ENCODE data around the gene BMPR1B.

BMPR1B gene

DNA sequence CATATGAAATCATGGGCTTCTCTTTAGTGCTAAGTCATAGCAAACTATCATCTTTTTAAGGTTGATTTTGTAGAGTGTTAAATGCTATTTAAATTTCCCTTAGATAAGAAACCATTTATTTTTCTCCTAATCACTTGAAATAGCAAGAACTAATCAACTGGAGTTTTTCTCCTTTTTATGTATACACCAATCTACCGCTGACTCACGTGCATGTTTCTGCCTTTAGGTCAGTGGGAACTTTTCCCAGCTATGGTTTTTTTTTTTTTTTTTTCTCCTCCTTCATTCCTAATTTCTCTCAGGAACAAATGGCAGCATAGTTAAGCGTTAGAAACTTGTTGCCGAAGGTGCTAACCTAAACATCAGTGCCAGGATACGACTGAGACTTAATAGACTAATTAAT lies 176.4 kb downstream of the BMPR1B start:
- H3K4me2 ChIP-seq (ENCODE audit: low read depth, low read length) = no peak overlapping the region
- DNase-seq = no peak
- no peaks in the 10 kb centered on the region for H3F3A ChIP-seq (ENCODE audit: insufficient read depth, low read length)
- H3K27me3 ChIP-seq (replicated peaks; ENCODE audit: insufficient read depth, low read length) = no peaks in the 10 kb centered on the region
- H3K9me2 ChIP-seq (replicated peaks; ENCODE audit: insufficient read depth, low read length) = no peaks in the 10 kb centered on the region
- H3K4me1 ChIP-seq (ENCODE audit: low read length) = no peaks in the 10 kb centered on the region
- TF ChIP-seq, protein P1, sequence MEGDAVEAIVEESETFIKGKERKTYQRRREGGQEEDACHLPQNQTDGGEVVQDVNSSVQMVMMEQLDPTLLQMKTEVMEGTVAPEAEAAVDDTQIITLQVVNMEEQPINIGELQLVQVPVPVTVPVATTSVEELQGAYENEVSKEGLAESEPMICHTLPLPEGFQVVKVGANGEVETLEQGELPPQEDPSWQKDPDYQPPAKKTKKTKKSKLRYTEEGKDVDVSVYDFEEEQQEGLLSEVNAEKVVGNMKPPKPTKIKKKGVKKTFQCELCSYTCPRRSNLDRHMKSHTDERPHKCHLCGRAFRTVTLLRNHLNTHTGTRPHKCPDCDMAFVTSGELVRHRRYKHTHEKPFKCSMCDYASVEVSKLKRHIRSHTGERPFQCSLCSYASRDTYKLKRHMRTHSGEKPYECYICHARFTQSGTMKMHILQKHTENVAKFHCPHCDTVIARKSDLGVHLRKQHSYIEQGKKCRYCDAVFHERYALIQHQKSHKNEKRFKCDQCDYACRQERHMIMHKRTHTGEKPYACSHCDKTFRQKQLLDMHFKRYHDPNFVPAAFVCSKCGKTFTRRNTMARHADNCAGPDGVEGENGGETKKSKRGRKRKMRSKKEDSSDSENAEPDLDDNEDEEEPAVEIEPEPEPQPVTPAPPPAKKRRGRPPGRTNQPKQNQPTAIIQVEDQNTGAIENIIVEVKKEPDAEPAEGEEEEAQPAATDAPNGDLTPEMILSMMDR (IDR thresholded peaks at IDR 0.05; ENCODE audit: low read length) = no peak
- TF ChIP-seq EZH2phosphoT487 (IDR thresholded peaks at IDR 0.05; ENCODE audit: low read length) (no peak), EZH2 (optimal IDR thresholded peaks at IDR 0.05; ENCODE audit: low read depth, low read length) (no peak)
- no peaks in the 10 kb centered on the region for H3K36me3 ChIP-seq (replicated peaks; ENCODE audit: insufficient read depth, low read length)
- H3K79me2 ChIP-seq (ENCODE audit: low read length) = no peaks in the 10 kb centered on the region
- no peak overlapping the region for H3K27ac ChIP-seq (ENCODE audit: low read length)
- H3K4me3 ChIP-seq (ENCODE audit: low read length) = no peak overlapping the region
- H4K20me1 ChIP-seq (ENCODE audit: insufficient read depth, low read length) = no peaks in the 10 kb centered on the region
- no peak overlapping the region for H2AFZ ChIP-seq (ENCODE audit: low read length)
- H3K9me3 ChIP-seq (replicated peaks; ENCODE audit: insufficient read depth, low read length) = no peaks in the 10 kb centered on the region
- H3K9ac ChIP-seq (ENCODE audit: low read length) = no peak overlapping the region

DNA sequence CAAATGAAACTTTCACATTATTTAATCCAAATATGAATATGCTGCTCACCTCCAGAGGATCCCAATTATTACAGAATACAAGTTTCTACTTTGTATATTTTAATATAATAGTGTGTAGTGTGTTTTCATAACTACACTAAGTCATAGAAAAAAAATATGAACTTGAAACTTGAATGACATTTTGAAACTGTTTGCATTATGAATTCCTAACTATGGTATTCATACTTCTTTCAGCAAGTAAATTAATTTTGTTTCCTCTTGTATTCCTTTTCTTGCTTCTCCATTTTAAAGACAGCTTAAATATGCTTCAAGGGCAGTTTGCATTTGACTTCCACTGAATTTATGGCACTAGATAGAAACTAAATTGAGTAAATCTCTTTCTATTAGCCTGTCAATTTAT lies 177.1 kb downstream of the BMPR1B start:
- no peaks in the 10 kb centered on the region for H3K9me3 ChIP-seq (replicated peaks; ENCODE audit: insufficient read depth, low read length)
- no peak for TF ChIP-seq EZH2phosphoT487 (IDR thresholded peaks at IDR 0.05; ENCODE audit: low read length)
- no peak for TF ChIP-seq EZH2 (optimal IDR thresholded peaks at IDR 0.05; ENCODE audit: low read depth, low read length)
- TF ChIP-seq, protein P1 (IDR thresholded peaks at IDR 0.05; ENCODE audit: low read length) = no peak
- no peak overlapping the region for H2AFZ ChIP-seq (ENCODE audit: low read length)
- H3K79me2 ChIP-seq (ENCODE audit: low read length) = no peaks in the 10 kb centered on the region
- no peaks in the 10 kb centered on the region for H3F3A ChIP-seq (ENCODE audit: insufficient read depth, low read length)
- no peaks in the 10 kb centered on the region for H3K4me1 ChIP-seq (ENCODE audit: low read length)
- H3K4me2 ChIP-seq (ENCODE audit: low read depth, low read length) = no peak overlapping the region
- DNase-seq = no peak
- no peak overlapping the region for H3K9ac ChIP-seq (ENCODE audit: low read length)
- no peak overlapping the region for H3K4me3 ChIP-seq (ENCODE audit: low read length)
- no peaks in the 10 kb centered on the region for H4K20me1 ChIP-seq (ENCODE audit: insufficient read depth, low read length)
- no peak overlapping the region for H3K27ac ChIP-seq (ENCODE audit: low read length)
- no peaks in the 10 kb centered on the region for H3K27me3 ChIP-seq (replicated peaks; ENCODE audit: insufficient read depth, low read length)
- H3K9me2 ChIP-seq (replicated peaks; ENCODE audit: insufficient read depth, low read length) = no peaks in the 10 kb centered on the region
- H3K36me3 ChIP-seq (replicated peaks; ENCODE audit: insufficient read depth, low read length) = no peaks in the 10 kb centered on the region

DNA sequence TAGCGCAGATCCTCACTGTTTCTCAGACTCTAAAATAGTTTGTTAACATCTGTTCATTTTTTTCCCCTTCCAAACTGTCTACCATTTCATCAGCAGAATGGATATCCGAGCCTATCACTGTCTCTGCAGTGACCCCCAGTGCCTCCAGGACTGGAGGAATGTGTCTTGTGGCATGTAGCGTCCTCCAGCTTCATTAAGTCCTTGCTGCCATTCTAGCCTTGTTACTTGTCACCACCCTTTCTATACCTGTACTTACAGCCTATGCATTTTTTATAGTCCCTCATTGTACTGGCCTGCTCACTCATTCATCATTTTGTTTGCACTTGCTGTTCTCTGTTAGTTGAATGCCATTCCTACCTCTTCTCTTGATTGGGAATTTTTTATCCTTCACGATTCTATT lies 179.1 kb downstream of the BMPR1B start:
- H3F3A ChIP-seq (ENCODE audit: insufficient read depth, low read length) = no peaks in the 10 kb centered on the region
- no peak for DNase-seq
- H3K4me2 ChIP-seq (ENCODE audit: low read depth, low read length) = no peak overlapping the region
- H3K27ac ChIP-seq (ENCODE audit: low read length) = no peak overlapping the region
- H3K9me2 ChIP-seq (replicated peaks; ENCODE audit: insufficient read depth, low read length) = no peaks in the 10 kb centered on the region
- no peaks in the 10 kb centered on the region for H3K9me3 ChIP-seq (replicated peaks; ENCODE audit: insufficient read depth, low read length)
- no peak overlapping the region for H2AFZ ChIP-seq (ENCODE audit: low read length)
- H3K9ac ChIP-seq (ENCODE audit: low read length) = no peak overlapping the region
- H4K20me1 ChIP-seq (ENCODE audit: insufficient read depth, low read length) = no peaks in the 10 kb centered on the region
- no peaks in the 10 kb centered on the region for H3K4me1 ChIP-seq (ENCODE audit: low read length)
- no peak overlapping the region for H3K4me3 ChIP-seq (ENCODE audit: low read length)
- no peaks in the 10 kb centered on the region for H3K79me2 ChIP-seq (ENCODE audit: low read length)
- no peaks in the 10 kb centered on the region for H3K36me3 ChIP-seq (replicated peaks; ENCODE audit: insufficient read depth, low read length)
- no peaks in the 10 kb centered on the region for H3K27me3 ChIP-seq (replicated peaks; ENCODE audit: insufficient read depth, low read length)
- TF ChIP-seq EZH2phosphoT487 (IDR thresholded peaks at IDR 0.05; ENCODE audit: low read length) (no peak), EZH2 (optimal IDR thresholded peaks at IDR 0.05; ENCODE audit: low read depth, low read length) (no peak)
- TF ChIP-seq, protein P1 (IDR thresholded peaks at IDR 0.05; ENCODE audit: low read length) = no peak

All from MM.1S (cell line).